HG02970 (cell line): ENCODE results near the gene ATP8B1.
A peak's percentile ranks its signal among the peaks of the same experiment; 100 is the strongest.
"Not testable (repeated sequence)": the region's sequence is repeated elsewhere in the genome, so short reads cannot be mapped to it uniquely, and the experiment has no call there.

ENCODE experiments used
- ATAC-seq: cut with Tn5 transposase; IDR thresholded peaks from one replicate; pipeline ENCODE4 v1.9.1; 2021; ENCODE audit warnings: mild to moderate bottlenecking, moderate library complexity, moderate number of reproducible peaks; ENCODE audit not compliant: unreplicated experiment, low FRiP score

Gene ATP8B1

DNA sequence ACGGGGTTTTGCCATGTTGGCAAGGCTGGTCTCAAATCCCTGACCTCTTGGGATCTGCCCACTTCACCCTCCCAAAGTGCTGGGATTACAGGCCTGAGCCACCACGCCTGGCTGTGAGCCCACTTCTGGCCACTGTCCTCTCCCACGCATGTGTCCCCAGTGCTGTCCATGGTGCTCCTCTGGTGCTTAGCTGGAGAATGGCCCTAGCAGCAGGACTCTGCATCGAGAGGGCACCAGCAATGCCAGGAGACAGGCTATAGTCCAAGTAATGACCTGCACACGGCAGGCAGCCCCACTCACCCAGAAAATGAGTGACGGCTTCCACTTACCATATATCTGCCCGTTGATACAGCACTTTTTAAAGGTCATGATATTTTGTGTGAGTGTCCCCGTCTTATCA lies 115.1 kb downstream of the ATP8B1 start:
- ATAC-seq, result no peak

DNA sequence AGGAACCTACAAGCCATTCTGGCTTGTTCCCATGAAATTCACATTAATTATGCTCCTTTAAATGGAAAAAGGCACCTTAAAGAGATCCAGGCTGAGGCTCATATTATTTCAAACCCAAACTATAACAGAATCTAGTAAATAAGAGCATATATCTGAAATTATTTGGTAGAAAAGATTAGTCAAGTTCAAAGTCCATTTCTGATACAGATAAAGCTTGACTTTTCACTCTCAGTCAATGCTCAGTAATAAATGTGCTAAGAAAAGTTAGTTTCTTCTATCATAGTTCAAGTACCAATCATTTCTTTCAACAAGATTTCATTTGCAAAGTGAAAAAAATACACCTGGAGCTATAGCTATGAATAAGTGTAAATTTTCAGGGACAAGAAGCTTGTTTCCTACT lies 119.6 kb downstream of the ATP8B1 start:
- ATAC-seq, result no peak

DNA sequence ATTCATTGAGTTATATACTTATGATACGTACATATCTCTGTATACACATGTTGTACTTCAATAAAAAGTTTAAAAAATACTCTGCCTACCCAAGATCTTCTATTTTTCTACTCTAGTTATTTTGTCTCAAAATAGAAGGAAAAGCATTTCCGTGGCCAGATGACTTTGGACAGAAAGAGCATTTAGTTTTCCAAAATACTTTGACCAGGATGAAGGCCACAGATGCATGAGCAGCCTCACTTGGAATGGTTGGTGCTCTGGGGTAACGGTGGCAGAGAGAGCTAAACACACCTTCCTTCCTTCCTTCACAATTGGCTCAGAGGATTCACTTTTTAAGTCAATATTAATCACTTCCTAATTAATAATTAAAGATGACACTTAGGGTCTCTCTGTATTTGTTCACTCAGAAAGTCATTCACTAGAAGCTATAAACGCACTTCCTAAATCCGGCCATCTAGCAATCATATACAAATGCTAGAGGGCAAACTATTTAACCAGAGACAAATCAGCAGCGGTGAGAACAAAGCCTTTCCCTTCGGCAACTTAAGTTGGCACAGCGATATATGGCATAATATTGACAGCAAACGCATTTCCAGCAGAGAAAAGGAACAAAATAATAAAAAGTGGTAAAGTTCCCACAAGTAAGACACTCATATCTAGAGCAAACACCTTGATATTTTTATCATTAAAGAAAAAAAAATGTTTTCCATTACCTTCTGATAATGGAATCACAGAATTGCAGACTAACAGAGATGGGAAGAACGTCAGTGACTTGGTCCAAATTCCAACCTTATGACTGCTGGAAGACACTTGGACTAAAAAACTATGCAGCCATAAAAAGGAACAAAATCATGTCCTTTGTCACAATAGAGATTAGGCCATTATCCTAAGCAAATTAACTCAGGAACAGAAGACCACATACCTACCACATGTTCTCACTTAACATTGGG lies 125.6 kb downstream of the ATP8B1 start:
- no peak for ATAC-seq

DNA sequence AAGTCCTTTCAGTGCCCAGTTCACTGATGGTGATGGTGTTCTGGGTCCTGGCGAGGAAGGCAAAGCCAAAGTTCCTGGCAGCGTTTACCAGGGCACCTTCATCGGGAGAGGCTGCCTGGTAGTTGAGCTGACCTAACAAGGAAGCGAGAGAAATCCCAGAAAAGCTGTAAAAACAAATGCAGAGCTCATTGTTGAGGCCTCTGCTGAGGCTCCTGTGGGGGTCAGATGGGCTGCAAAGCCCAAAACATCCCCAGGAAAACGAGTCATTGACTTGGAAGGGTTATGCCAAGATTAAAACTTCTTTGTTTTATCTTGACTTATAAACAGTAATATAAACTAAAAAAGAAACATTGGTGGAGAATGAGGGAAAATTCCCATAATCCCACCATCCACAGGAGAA lies 128.2 kb downstream of the ATP8B1 start:
- no peak for ATAC-seq

DNA sequence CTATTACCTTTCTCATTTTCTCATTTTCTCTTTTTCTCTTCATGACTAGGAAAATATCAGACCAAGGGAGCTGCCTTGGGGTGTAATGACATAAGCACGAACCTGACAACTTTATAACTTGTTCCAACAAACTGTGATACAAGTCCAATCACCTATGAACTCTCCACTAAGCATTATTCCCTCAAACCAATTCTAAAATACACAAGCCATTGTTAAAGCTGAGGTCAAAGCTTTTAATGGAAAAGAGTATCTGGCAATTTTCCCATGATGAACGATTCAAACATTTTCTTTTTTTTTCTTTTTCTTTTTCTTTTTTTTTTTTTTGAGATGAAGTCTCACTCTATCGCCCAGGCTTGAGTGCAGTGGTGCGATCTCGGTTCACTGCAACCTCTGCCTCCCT lies 133.1 kb downstream of the ATP8B1 start:
- no peak for ATAC-seq

DNA sequence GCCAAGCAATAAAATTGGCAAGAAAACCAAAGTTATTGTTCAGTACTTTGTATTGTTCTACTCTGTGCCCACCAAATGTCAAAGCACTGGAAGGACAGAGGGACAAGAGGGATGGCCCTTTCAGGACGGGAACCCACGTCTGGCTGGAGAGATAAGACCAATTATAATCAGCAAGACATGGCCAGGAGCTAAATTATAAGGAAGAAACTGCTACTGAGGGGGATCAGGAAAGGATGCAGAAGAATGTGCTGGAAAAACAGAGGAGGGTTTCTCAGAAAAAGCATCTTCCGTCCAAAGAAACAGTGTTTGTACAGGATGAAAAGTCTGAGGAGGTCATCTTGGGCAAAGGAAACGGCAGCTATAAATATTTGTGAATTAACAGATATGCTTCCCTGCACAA lies 135.1 kb downstream of the ATP8B1 start:
- no peak for ATAC-seq

DNA sequence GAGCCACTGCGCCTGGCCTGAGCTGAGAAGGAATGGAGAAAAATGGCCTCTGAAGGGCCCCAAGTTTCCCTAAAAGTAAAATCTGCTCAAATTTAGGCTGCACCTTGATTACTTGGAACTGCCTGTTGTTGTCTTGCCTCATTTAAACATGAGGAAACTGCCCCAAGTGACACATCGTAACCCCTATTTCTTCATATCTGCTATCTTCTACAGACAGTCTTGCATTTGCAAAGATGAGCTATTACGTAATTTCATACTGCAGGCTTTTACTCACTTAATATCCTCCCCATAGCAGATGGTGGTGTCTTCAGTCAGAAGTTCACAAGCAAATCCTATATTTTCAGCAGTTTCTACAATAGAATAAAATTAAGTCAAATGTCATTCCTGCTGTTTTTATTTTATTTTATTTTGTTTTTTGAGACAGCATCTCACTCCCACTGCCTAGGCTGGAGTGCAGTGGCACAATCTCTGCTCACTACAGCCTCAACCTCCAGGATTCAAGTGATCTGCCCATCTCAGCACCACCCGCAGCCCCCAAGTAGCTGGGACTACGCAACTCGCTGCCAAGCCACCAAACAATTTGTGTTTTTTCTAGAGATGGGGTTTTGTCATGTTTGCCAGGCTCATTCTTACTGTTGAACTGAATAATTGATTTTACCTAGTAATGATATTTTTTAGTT lies 136.2 kb downstream of the ATP8B1 start:
- ATAC-seq, result no peak

DNA sequence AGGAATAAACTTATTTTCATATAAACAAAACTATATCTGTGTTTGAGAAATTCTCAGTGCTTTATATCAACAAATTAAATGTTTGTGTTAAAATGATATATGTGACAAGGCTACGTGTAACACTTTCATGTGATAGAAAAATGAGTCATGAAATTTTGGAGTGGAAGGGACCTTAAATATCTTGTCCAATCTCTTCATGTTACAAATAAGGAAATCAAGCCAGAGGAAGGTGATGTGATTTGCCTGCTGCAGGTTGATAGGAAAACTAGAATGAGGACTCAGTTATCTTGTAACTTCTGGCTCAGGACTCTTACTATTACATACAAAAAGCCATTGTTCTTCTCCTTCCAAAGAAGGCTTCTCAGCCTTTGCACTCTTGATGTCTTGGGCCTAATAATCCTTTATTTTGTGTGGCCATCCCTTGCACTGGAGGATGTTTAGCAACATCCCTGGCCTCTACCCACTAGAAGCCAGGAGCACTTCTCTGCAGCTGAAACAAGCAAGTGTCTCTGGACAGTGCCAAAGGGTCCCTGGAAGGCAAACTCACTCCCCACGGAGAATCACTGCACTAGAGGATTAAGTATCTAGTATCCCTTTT lies 138.4 kb downstream of the ATP8B1 start:
- ATAC-seq, result no peak

DNA sequence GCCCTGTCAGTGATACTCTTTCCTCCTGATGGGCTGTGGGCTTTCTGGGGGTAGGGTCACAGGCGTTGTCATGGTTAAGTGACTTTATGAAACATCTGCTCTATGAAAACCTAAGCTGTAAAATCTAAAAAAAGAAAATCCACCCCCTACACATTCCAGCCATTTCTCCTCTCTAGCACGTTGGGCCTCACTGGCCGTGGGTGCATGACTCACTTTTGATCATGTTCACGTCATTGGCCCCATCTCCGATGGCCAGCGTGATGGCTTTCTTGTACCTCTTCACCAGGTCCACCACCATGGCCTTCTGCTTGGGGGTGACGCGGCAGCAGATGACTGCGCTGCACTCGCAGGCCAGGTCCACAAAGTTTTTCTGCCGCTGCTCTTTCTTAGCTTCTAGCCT lies 142.2 kb downstream of the ATP8B1 start:
- ATAC-seq, result no peak

DNA sequence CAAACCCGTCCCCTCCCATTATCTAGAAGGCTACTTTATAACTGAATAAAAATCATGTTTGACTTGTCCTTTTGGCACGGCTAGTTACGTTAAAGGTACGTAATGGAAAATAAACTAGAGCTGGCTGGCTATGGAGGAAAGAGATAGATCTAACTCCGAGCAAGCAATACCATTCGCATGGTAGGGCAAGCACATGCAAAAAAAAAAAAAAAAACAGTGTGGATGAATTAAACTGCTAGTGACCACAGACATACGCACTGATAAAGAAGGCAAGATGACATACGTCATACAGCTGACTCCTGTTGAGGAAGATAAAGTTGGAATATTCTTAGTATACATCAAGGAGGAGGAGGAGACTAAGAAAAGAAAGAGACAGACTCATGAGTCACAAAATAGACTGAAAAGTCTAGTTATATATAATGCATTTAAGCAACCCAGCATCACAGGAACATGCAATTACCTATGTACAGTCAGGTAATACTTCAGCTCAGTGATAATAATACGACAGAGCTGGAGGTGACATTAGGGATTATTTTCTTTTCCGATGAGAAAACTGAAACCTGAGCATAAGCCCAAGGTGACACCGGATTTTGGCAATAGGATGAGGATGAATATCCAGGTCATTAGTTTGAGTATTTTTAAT lies 143.5 kb downstream of the ATP8B1 start:
- no peak for ATAC-seq

DNA sequence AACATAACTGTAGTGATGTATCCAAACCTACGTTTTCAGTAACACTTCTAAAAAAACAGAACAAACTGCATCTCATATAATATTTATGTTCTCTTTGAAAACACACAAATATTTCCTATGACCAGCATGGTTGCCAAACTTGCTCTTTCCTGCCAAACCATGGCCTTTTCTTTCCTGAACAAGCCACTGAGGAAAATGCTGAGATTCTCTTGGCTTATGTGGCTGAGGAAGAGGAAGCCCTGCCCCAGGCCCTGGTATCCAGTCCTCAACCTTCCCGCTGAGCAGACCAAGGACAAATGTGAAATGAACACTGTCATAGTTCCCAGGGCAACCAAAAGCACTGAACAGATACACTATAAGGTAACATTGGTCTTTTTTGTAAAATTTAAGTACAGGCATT lies 145.6 kb downstream of the ATP8B1 start:
- ATAC-seq, result no peak

DNA sequence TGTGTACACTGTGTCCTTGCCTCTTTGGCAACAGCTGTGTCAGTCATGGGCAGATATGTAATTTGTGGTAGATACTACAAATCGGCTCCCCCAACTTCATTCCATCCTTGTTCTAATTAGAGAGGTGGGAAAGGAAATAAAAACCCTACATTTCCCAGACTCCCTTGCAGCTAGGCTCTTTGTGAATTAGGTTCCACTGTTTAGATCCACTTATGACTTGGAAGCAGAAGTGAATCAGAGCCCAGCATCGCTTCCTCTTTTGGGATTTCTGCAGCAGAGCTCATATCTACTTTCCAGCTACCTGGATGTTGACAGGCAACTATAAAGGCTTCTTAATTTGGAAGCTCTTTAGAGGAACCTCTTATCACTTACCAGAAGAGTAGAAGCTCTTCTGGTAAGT lies 147.4 kb downstream of the ATP8B1 start:
- no peak for ATAC-seq

DNA sequence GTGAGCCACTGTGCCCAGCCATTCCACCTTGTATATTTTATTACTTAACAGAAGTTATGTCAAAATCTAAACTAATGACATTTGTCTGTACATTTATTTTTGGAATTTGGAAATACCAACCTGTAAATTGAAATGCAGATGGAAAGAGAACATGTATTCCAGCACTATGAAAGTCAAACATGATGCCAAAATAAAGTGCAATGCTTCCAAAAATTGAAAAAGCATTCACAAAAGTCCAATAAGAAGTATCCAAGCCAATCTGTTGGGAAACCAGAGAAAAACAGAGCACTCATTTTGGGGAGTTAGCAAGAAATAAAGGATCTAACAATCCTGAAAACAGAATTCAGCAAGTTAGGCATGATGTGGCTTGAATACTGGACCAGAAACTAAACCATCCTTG lies 151.2 kb downstream of the ATP8B1 start:
- ATAC-seq, result no peak

DNA sequence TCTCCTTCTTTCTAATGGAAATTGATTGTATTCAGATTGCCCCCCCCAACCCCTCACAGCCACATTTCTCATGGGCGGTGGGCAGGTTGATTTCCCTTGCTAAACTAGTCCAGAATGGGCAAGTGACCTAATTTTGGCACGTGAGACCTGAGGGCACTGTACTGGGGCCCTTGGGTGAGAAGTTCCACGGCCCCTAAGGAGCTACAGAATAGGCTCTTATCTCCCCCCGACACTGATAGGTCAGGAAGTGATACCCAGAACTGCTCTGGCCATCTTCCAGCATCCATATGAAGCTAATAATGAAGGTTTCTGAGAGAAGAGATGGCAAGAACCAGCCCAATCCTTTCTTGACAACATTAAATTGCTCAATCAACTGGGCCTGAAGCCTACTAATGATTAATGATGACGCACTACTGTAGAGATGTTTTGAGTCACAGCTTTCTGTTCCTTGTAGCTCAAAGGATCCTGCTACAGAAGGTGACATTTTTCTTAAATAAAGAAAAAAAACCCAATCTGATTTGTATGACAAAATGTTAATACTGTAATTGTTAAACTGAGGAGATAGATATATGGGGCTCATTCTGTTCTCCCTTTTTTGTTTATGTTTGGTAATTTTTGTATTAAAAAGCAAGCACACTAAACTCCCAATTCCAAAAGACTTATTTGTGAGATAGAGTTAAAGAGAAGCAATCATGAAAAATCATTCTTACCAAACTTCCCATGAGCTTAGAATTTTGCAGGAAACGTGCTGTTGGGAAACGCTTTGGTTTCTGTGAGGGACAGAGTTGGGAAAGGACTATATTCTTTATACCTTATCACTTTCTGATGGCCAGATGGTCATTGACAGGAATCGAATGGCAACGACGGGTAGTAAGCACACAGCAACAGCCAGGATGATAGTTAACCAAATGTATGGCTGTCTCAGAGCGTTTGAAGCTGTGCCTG lies 153.3 kb downstream of the ATP8B1 start:
- peak; percentile 95 for ATAC-seq

DNA sequence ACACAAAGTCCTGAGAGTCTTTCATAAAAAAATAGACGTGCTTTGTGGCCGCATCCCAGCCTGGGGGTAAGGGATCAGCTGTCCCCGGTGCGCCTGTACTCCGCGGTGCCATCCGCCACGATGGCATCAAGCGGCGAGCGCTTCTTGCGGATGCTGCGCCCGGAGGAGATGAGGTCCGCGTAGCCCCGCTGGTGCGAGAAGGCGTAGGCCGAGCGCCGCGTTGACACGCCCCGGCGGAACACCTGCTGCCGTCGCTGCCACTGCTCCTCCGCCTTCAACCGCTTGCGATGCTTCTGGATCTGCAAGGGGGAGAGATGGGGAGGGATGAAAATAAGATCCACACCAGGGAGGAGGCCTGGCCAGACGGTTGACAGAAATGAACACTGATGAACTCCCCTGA lies 154.7 kb downstream of the ATP8B1 start:
- ATAC-seq, result no peak

DNA sequence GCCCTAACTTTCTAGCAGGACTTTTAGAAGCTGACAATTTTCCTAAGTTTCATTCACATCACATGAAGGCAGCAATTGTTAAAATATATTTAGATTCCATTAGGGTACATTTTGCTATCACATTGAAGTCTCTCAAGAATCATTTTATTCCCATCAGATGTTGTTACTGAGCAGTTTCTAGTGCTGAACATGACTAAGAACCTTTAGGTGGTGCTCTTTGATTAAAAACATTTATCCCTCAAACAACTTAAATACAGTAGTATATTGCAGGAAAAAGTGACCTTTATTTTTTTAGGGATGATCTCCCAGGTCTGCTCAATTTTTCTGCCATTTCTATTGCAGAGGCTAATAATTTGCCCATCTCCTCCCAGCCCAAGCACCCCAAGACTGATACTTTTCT lies 158.6 kb downstream of the ATP8B1 start:
- no peak for ATAC-seq

DNA sequence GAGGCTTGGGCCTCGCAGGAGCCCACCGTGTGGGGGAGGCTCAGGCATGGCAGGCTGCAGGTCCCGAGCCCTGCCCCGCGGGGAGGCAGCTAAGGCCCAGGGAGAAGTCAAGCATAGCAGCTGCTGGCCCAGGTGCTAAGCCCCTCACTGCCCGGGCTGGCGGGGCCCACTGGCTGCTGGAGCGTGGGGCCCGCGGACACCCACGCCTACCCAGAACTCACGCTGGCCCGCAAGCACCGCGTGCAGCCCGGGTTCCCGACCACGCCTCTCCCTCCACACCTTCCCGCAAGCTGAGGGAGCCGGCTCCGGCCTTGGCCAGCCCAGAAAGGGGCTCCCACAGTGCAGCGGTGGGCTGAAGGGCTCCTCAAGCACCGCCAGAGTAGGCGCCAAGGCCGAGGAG lies 159.4 kb downstream of the ATP8B1 start:
- not testable (repeated sequence) for ATAC-seq

DNA sequence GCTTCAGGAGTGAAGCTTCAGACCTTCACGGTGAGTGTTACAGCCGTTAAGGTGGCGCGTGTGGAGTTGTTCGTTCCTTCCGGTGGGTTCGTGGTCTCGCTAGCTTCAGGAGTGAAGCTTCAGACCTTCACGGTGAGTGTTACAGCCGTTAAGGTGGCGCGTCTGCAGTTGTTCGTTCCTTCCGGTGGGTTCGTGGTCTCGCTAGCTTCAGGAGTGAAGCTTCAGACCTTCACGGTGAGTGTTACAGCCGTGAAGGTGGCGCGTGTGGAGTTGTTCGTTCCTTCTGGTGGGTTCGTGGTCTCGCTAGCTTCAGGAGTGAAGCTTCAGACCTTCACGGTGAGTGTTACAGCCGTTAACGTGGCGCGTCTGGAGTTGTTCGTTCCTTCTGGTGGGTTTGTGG lies 160.7 kb downstream of the ATP8B1 start:
- ATAC-seq, result not testable (repeated sequence)

DNA sequence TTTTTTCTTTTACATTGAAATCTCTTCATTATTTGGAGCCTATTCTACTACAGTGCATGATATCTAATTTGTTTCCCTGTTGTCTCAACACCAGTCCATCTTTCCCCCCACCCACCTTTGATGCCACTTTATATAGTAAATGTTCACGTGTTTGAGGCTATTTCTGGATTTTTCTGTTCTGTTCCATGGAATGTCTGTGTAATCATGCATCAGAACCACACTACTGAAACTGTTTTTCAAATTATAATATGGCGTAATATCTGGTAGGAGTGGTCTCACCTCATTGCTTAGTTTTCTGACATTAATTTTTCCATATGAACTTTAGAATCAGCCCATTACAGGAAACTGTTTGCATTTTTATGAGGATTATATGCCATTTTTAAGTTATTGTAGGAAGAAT lies 162.4 kb downstream of the ATP8B1 start:
- ATAC-seq, result no peak

DNA sequence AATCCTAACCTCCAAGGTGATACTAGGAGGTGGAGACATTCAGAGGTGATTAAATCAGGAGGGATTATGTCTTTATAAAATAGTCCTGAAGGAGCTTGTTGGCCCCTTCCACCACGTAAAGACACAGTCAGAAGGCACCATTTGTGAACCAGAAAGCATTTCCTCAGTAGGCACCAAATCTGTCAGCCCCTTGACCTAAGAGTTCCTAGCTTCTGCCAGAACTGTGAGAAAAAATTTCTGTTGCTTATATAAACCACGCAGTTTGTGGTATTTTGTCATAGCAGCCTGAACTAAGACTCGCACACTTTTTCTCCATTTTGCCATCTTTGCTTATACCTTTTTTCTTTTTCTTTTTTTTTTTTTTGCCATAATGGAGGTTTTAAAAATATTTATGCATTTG lies 162.9 kb downstream of the ATP8B1 start:
- ATAC-seq, result no peak
